Stimulated activated CD8-positive, alpha-beta memory T cell treated with anti-CD3 and anti-CD28 coated beads, Interleukin-4, amount 100 ng/mL, for 48 hours (primary cell): ENCODE data around the gene AKTIP.
"Not testable (repeated sequence)": the region's sequence is repeated elsewhere in the genome, so short reads cannot be mapped to it uniquely, and the experiment has no call there.

Source experiments
- DNase-seq: peaks from one replicate; pipeline ENCODE4 v3.0.0-alpha.2; 2020

Gene AKTIP

GRCh38 chr16:53502331-53503269, at the start of gene AKTIP:
AKTIP (minus strand) TSS chr16:53503209; CDS start chr16:53500259, 2,950 bp downstream.
- DNase-seq = peak; percentile 77

DNA sequence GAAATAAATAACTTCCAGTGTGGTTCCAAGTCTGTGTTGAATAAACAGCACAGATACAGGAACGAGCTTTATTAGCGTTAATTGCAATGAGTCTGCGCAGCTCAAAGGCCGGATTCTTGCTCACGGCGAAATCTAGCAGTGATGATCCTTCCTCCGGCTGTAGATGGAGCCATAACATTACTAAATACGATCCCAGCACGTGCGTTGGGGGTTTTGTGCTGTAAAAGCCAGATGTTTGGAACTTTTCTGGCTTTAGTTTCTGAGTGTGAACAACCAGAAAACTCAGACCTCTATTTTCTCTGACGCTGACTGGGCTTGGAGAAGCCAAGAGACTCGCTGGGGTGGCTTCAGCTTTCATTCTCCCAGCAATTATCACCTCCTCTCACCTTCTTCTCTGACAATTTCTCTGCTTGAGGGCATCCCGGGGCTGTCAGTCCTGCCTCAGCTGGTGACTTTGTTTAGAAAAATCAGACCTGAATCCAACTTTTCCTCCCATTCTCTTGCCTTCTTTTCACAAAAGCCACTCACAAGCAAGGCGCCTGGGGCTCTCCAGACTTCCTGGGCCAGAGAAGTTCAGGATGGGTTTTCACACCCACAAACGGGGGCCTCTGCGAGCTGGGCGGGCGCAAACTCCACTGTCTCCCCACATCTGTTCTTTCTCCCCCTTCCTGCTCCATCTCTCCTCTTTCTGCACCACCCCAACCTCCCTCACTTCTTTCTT, 47.1 kb upstream of the AKTIP start:
- DNase-seq = peak; percentile 57

DNA sequence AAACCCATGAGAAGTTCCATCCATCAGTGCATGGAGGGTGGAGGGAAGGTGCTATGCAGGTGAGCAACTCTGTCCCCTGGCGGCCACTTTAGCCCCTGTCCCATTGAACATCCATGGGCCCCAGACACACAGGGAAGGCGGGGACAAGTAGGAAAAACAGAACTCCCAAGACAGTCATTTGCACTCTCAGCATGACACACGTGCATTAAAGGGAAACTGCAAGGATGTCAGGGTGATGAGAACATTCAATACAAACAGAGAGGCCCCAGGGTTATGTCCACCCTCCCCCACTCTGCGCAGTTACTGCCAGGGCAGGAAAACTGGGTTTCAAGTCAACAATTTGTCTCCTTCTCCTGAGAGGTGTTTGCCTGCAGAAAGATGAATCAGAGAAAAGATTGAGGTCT, 44.0 kb upstream of the AKTIP start:
- no peak for DNase-seq

DNA sequence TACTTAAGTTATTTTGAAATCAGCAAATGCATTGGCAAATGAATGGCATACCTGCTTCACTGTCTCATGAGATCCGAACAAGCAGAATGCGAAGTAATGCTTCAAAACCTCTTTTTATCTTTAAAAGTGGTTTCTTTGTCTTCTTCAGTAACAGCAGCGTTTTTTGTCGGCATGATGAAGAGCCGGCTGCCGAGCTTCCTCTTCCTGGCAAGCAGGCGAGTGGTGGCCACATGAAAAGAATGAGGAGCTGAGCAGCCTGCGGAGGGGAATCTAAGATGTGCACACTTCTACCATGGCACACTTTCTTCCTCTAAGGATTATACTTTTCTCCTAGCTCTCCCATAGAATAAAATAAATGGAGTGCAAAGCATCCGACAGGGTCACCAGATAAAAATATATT, 42.4 kb upstream of the AKTIP start:
- DNase-seq = peak; percentile 40

GRCh38 chr16:53542283-53542682, 39.3 kb upstream of the AKTIP start:
- DNase-seq = no peak

DNA sequence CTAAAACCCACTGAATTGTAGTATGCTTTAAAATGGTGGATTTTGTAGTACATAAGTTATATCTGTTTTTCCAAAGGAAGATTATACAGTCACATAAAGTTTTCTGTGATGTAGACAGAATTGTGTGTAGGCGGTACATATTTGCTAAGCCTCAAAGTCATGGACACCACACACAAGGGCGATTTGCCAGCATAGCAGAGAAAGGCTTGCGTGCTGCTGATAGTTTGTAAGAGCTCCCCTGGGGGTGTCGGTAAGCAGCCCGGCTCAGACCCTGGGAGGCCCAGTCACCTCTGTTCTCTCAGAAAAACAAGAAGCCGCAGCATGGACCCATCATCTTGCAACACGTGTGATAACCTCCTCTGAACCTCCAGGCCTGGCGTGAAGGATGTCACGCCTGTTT, 38.3 kb upstream of the AKTIP start:
- no peak for DNase-seq

DNA sequence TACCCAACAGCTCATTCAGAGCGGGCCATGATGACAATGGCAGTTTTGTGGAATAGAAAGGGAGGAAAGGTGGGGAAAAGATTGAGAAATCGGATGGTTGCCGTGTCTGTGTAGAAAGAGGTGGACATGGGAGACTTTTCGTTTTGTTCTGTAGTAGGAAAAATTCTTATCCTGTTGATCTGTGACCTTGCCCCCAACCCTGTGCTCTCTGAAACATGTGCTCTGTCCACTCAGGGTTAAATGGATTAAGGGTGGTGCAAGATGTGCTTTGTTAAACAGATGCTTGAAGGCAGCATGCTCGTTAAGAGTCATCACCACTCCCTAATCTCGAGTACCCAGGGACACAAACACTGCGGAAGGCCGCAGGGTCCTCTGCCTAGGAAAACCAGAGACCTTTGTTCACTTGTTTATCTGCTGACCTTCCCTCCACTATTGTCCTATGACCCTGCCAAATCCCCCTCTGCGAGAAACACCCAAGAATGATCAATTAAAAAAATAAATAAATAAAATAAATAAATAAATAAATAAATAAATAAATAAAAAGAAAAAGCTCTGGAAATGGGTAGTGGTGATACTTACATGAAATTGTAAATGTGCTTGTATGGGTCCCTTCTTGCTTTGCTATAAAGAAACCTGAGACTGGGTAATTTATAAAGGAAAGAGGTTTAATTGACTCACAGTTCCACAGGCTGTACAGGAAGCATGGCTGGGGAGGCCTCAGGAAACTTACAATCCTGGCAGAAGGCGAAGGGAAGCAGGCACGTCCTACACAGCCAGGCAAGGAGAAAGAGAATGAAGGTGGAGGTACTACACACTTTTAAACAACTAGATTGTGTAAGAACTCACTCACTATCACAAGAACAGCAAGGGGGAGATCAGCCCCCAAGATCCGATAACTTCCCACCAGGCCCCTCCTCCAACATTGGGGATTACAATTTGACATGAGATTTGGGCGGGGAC, 37.0 kb upstream of the AKTIP start:
- DNase-seq = not testable (repeated sequence)

GRCh38 chr16:53539346-53539745, 36.3 kb upstream of the AKTIP start:
- not testable (repeated sequence) for DNase-seq

GRCh38 chr16:53537626-53538025, 34.6 kb upstream of the AKTIP start:
- DNase-seq = no peak

GRCh38 chr16:53534206-53534605, 31.2 kb upstream of the AKTIP start:
- no peak for DNase-seq

- DNase-seq = no peak
Observed at GRCh38 chr16:53530741-53531140, 27.7 kb upstream of the AKTIP start.

DNA sequence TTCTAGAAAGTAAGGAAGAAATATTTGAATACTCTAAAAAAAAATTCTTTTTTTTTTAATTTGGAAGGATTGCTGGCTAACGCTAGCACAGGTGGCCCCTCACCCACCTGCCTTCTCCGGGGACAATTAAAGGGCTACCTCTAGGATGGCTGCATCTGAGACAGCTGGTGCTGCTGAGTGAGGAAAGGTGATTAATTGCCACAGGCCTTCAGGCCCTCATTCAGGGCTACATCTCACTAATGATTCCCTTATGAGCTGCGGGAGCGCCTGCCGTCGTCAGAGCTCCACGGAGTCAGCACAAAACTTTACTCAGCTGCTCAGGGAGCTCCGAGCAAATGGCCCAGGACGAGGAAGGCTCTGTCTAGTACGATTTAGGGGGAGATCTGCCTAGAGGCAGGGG, 27.0 kb upstream of the AKTIP start:
- DNase-seq = no peak

- no peak for DNase-seq
Observed at GRCh38 chr16:53529513-53529912, 26.5 kb upstream of the AKTIP start.

DNA sequence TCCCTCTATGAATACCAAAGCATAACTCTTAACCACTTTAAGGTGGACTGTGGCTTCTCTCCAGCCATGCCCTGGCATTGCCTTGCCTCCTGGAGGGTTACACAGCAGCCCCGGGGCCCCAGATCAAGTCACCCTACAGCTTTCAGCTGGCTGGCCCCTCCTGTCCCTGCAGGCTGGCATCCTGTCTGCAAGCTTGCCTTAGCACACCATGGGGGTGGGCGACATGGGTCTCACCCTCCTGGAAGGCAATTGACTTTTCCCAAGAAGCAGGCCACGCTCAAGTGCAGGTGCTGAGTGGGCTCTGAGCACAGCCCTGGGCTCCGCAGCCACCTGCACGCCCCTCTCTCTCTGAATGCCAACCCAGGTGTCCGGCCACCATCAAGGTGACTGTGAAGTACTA, 25.8 kb upstream of the AKTIP start:
- DNase-seq = no peak

DNA sequence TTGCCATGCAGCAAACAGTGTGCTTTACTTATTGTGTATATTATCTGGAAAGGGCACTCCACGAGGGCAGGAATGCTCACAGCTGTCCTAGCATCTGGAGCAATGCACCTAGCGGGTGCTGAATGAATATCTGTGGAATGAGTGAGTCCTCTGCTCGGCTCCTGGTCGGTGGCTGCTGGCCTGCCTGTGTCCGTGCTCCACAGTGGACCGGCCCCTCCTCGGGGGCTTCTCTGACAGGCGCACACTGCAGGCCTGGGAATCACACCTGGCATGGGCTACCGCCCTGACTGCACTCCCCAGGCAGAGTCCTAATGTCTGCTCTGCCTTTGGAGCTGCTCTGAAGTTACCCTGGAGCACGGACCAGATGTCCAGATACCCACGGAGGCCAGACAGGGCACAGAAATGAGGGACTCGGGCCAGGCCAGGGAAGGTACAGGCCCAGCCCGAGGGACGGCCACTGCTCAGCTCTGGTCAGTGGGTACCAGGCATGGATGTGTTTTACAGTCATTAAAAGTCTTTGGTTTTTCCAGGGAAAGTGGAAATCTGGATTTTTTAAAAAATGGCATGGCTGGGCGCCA, 21.1 kb upstream of the AKTIP start:
- DNase-seq = no peak

GRCh38 chr16:53523126-53523804, 20.3 kb upstream of the AKTIP start:
- DNase-seq = no peak

GRCh38 chr16:53519417-53520091, 16.5 kb upstream of the AKTIP start:
- no peak for DNase-seq

GRCh38 chr16:53518550-53519416, 15.8 kb upstream of the AKTIP start:
- peak; percentile 81 for DNase-seq

GRCh38 chr16:53517851-53518250, 14.8 kb upstream of the AKTIP start:
- no peak for DNase-seq

GRCh38 chr16:53515811-53516210, 12.8 kb upstream of the AKTIP start:
- DNase-seq = no peak
